Endothelial cell of umbilical vein (primary cell): ENCODE data around the gene STK10. TPM values are rescaled to one million over a fixed set of nuclear protein-coding genes. Genes with fewer than 3 reads are reported as not detected.

Experiments
- BruUV-seq: library from RNA; stranded (reverse); fragments of 400-500 nt; replicated peaks from 2 replicates; lab custom pipeline; 2021; lab: Mats Ljungman, UMichigan
- CTCF ChIA-PET: fragments of 300-600, 350-600 bp; sonication (Branson Sonifier 250); formaldehyde crosslinking; loops from one replicate; lab custom pipeline; 2021; ENCODE audit warnings: antibody characterized with exemption, inconsistent platforms; lab: Charles Lee
- POLR2A ChIA-PET: fragments of 300-600, 350-600 bp; sonication (Branson Sonifier 250); formaldehyde crosslinking; loops from one replicate; lab custom pipeline; 2021; ENCODE audit warnings: antibody characterized with exemption, inconsistent platforms; lab: Charles Lee
- DNase-seq: peaks from one replicate; pipeline ENCODE4 v3.0.0-alpha.2; 2011; ENCODE audit warnings: low read depth, low spot score
- FAIRE-seq: peaks from 2 replicates; lab custom pipeline; 2011; peaks lifted over from hg19 to GRCh38; lab: Jason Lieb, UNC
- H2AFZ ChIP-seq: 2 replicates; pipeline ENCODE4 v1.6.0; 2012; ENCODE audit warnings: low read depth, low read length, control low read depth, inconsistent platforms
- H3K27ac ChIP-seq: 2 replicates; pipeline ENCODE4 v1.5.1; 2011; ENCODE audit warnings: low read depth, mild to moderate bottlenecking, control low read depth, low read length, moderate library complexity; ENCODE audit not compliant: insufficient read depth
- H3K27me3 ChIP-seq, 2 experiments: 2 replicates each; pipeline versions ENCODE4 v1.6.0 to v1.6.1; 2011; ENCODE audit warnings: low read length in 2 of 2, mixed read lengths in 1 of 2; ENCODE audit not compliant: control insufficient read depth in 2 of 2, insufficient read depth in 2 of 2
- H3K36me3 ChIP-seq, 2 experiments: 2 replicates in 1 of 2; 3 replicates in 1 of 2; pipeline ENCODE4 v1.5.1; 2011; ENCODE audit warnings: low read length in 2 of 2, mild to moderate bottlenecking in 1 of 2, moderate library complexity in 1 of 2; ENCODE audit not compliant: control insufficient read depth in 2 of 2, insufficient read depth in 2 of 2; ENCODE audit errors: extremely low read depth in 1 of 2
- H3K4me1 ChIP-seq: 3 replicates; pipeline ENCODE4 v1.5.1; 2011; ENCODE audit warnings: mild to moderate bottlenecking, low read length; ENCODE audit not compliant: control insufficient read depth, insufficient read depth; ENCODE audit errors: extremely low read depth
- H3K4me2 ChIP-seq: 2 replicates; pipeline ENCODE4 v1.6.1; 2011; ENCODE audit warnings: low read length, control low read depth, mixed read lengths; ENCODE audit not compliant: insufficient read depth
- H3K4me3 ChIP-seq, 3 experiments: fragments of 200-600 bp in 1 of 3; sonication (generic), shearing (Covaris generic) in 1 of 3; replicated peaks in 1 of 3; 2 replicates each; pipeline ENCODE4 v1.5.1; 2011 to 2016; ENCODE audit warnings: control low read depth in 3 of 3, low read length in 3 of 3, mild to moderate bottlenecking in 2 of 3, inconsistent platforms in 1 of 3, low read depth in 1 of 3, moderate library complexity in 1 of 3; ENCODE audit not compliant: insufficient read depth in 1 of 3
- H3K79me2 ChIP-seq: 2 replicates; pipeline ENCODE4 v1.6.0; 2012; ENCODE audit warnings: low read length, inconsistent platforms; ENCODE audit not compliant: control insufficient read depth, insufficient read depth
- H3K9ac ChIP-seq: replicated peaks from 2 replicates; pipeline ENCODE3; 2011; ENCODE audit warnings: low read length, control low read depth; ENCODE audit not compliant: insufficient read depth; ENCODE audit errors: extremely low read depth
- H3K9me1 ChIP-seq: replicated peaks from 3 replicates; pipeline ENCODE4 v1.6.0; 2011; ENCODE audit warnings: mild to moderate bottlenecking, low read length; ENCODE audit not compliant: control insufficient read depth, insufficient read depth; ENCODE audit errors: extremely low read depth
- H3K9me3 ChIP-seq: replicated peaks from 2 replicates; pipeline ENCODE4 v1.5.1; 2012; ENCODE audit warnings: low read length, inconsistent platforms; ENCODE audit not compliant: control insufficient read depth, insufficient read depth
- H4K20me1 ChIP-seq: replicated peaks from 2 replicates; pipeline ENCODE3; 2011; ENCODE audit warnings: mild to moderate bottlenecking, low read length; ENCODE audit not compliant: control insufficient read depth, insufficient read depth; ENCODE audit errors: extremely low read depth
- EZH2 ChIP-seq: IDR thresholded peaks from 2 replicates; pipeline ENCODE4 v1.6.1; 2012; ENCODE audit warnings: borderline replicate concordance, low read depth, mild to moderate bottlenecking, moderate library complexity, low read length, inconsistent platforms; ENCODE audit not compliant: severe bottlenecking
- FOS ChIP-seq: IDR thresholded peaks from 2 replicates; pipeline ENCODE4 v1.6.1; 2011; ENCODE audit warnings: mild to moderate bottlenecking, low read length, moderate library complexity, borderline replicate concordance; ENCODE audit not compliant: insufficient read depth
- GATA2 ChIP-seq: IDR thresholded peaks from 2 replicates; pipeline ENCODE4 v1.7.0; 2011; ENCODE audit warnings: low read depth, mild to moderate bottlenecking, moderate library complexity, mixed read lengths, low read length; ENCODE audit not compliant: insufficient read length, insufficient read depth
- MAX ChIP-seq: IDR thresholded peaks from 2 replicates; pipeline ENCODE4 v1.6.1; 2011; ENCODE audit not compliant: insufficient read depth, insufficient read length
- MYC ChIP-seq: IDR thresholded peaks from one replicate; pipeline ENCODE4 v1.6.1; 2011; ENCODE audit warnings: mild to moderate bottlenecking, low read depth, low read length
- POLR2A ChIP-seq: IDR thresholded peaks from 2 replicates; pipeline ENCODE4 v1.6.1; 2012; ENCODE audit warnings: low read depth, mild to moderate bottlenecking, control low read depth, low read length
- POLR2AphosphoS5 ChIP-seq: IDR thresholded peaks from 2 replicates; pipeline ENCODE4 v1.6.1; 2012; ENCODE audit warnings: low read depth, mild to moderate bottlenecking, control low read depth, low read length, moderate library complexity; ENCODE audit not compliant: insufficient read depth
- dilution Hi-C: fragments of 300-500 bp; cut with MboI; formaldehyde crosslinking; loops from one replicate; pipeline ENCODE4 v1.15.0; 2019; ENCODE audit warnings: low sequenced_read_pairs; ENCODE audit not compliant: extremely low pct_ligation_motif_present
- intact Hi-C: fragments of 100-400 bp; cut with micrococcal nuclease; formaldehyde crosslinking; loops from one replicate; pipeline ENCODE4 v1.10.0; 2022
- polyA plus RNA-seq, 4 experiments: library from polyadenylated mRNA; depleted of rRNA in 3 of 4; stranded (reverse) in 3 of 4; unstranded in 1 of 4; fragments of >200 nt; gene quantifications; 2 replicates each; pipeline versions ENCODE4 v1.2.1 to v1.2.3, GENCODE V29; 2011 to 2012; ENCODE audit warnings: missing spikeins in 1 of 4
- total RNA-seq: library from RNA; stranded (reverse); gene quantifications from 2 replicates; pipeline ENCODE4 v1.2.3, GENCODE V29; 2021
- TF ChIP-seq, protein P1 (sequence below), 2 donors: IDR thresholded peaks; 1 replicate in 1 of 2; 2 replicates in 1 of 2; pipeline ENCODE4 v1.5.1; 2011; ENCODE audit warnings: low read length in 2 of 2, mild to moderate bottlenecking in 2 of 2, moderate library complexity in 2 of 2, control low read depth in 1 of 2, inconsistent platforms in 1 of 2, low read depth in 1 of 2; ENCODE audit not compliant: insufficient read depth in 1 of 2; ENCODE audit errors: extremely low read depth in 1 of 2

Gene STK10
- total and polyA plus RNA-seq, 2 donors (not counting 3 experiments of a cell fraction or from before 2014, with no cell fraction given): 16.9 to 47.2 TPM

- ChIA-PET CTCF (interaction anchor here (0.8 to 5.9 kb wide), 11 partner anchors 9 to 634 kb away, joined by 3 to 112 read pairs (median 7); partner anchors contain the start of genes STK10 and UBTD2), POLR2A (interaction anchor here (0.5 to 1.9 kb wide), 2 partner anchors 23 to 180 kb away, joined by 3 to 9 read pairs; no protein-coding TSS in a partner anchor)
- BruUV-seq: no TSS peak
- TF ChIP-seq MAX (no peak), MYC (no peak), GATA2 (peak; percentile 92), EZH2 (no peak), FOS (peak; percentile 73), POLR2AphosphoS5 (peak; percentile 46), POLR2A (no peak)
- TF ChIP-seq, protein P1, sequence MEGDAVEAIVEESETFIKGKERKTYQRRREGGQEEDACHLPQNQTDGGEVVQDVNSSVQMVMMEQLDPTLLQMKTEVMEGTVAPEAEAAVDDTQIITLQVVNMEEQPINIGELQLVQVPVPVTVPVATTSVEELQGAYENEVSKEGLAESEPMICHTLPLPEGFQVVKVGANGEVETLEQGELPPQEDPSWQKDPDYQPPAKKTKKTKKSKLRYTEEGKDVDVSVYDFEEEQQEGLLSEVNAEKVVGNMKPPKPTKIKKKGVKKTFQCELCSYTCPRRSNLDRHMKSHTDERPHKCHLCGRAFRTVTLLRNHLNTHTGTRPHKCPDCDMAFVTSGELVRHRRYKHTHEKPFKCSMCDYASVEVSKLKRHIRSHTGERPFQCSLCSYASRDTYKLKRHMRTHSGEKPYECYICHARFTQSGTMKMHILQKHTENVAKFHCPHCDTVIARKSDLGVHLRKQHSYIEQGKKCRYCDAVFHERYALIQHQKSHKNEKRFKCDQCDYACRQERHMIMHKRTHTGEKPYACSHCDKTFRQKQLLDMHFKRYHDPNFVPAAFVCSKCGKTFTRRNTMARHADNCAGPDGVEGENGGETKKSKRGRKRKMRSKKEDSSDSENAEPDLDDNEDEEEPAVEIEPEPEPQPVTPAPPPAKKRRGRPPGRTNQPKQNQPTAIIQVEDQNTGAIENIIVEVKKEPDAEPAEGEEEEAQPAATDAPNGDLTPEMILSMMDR (IDR thresholded peaks at IDR 0.05; ENCODE audit: extremely low read depth in 1 of 2, insufficient read depth in 1 of 2, low read depth in 1 of 2, low read length in 2 of 2): no peak
- dilution Hi-C loops: no loop called here
- Histone ChIP-seq H3K9me1 (peaks cover 4% of the 10 kb centered on the region), H3K4me2 (peak overlapping the region; percentile 93), H3K36me3 (no peaks in the 10 kb centered on the region), H3K4me3 (no peak overlapping the region), H3K27me3 (no peaks in the 10 kb centered on the region), H3K4me1 (peaks cover 40% of the 10 kb centered on the region), H3K9ac (no peak overlapping the region), H2AFZ (no peak overlapping the region), H3K9me3 (no peaks in the 10 kb centered on the region), H3K79me2 (peaks cover 32% of the 10 kb centered on the region), H4K20me1 (no peaks in the 10 kb centered on the region), H3K27ac (no peak overlapping the region)
- DNase-seq: peak; percentile 17
- FAIRE-seq: peak; percentile 4
- intact Hi-C loops: loop anchor here (5.0 kb wide), 1 partner anchor 274 kb away; the partner anchor contains the start of gene UBTD2
These were observed 179.9 kb downstream of the STK10 start for GRCh38 chr5:172008111-172008455.
